K562 (cell line): ENCODE results near the gene UBE2E2.

Experiments used
- CHD4 ChIP-seq: fragments of 200-600 bp; sonication (generic); IDR thresholded peaks from 3 replicates; pipeline ENCODE4 v1.6.1; 2012; ENCODE audit warnings: low read depth, mild to moderate bottlenecking, mixed read lengths, low read length, inconsistent platforms; ENCODE audit not compliant: insufficient read depth, insufficient replicate concordance, poor library complexity, severe bottlenecking
- ESRRA ChIP-seq: fragments of 450-650 bp; IDR thresholded peaks from 2 replicates; pipeline ENCODE4 v1.6.1; 2014; ENCODE audit warnings: low read depth, mild to moderate bottlenecking, moderate library complexity, borderline replicate concordance
- FOSL1 ChIP-seq: fragments of 200-800 bp; sonication (Bioruptor generic); conservative IDR thresholded peaks from 2 replicates; pipeline ENCODE4 v1.6.1; 2016; ENCODE audit warnings: missing genetic modification characterization, missing compliant biosample characterization
- POLR2AphosphoS5 ChIP-seq: IDR thresholded peaks from 2 replicates; pipeline ENCODE4 v1.6.1; 2011; ENCODE audit warnings: mild to moderate bottlenecking, low read depth, low read length, moderate library complexity; ENCODE audit not compliant: control insufficient read depth, insufficient read depth
- SIN3A ChIP-seq, 2 experiments: fragments of 150-350 bp in 1 of 2; IDR thresholded peaks; 2 replicates each; pipeline ENCODE4 v1.6.1; 2011 to 2016; ENCODE audit warnings: borderline replicate concordance in 2 of 2, low read depth in 2 of 2, low read length in 2 of 2, mild to moderate bottlenecking in 2 of 2, moderate library complexity in 2 of 2; ENCODE audit not compliant: control insufficient read depth in 1 of 2
- STAT5B ChIP-seq: fragments of 250-450 bp; sonication (Bioruptor Pico); IDR thresholded peaks from 2 replicates; pipeline ENCODE4 v1.8.0; 2021; ENCODE audit warnings: mild to moderate bottlenecking, inconsistent platforms
- TCF7L2 ChIP-seq: fragments of 150-350 bp; IDR thresholded peaks from 2 replicates; pipeline ENCODE4 v1.6.1; 2016; ENCODE audit warnings: low read depth, mild to moderate bottlenecking, low read length, moderate library complexity
- TEAD4 ChIP-seq, 2 experiments: sonication (generic) in 1 of 2; formaldehyde crosslinking in 1 of 2; IDR thresholded peaks; 2 replicates each; pipeline versions ENCODE4 v1.6.1 to v1.8.0; 2012 to 2022; ENCODE audit warnings: borderline replicate concordance in 1 of 2, inconsistent platforms in 1 of 2, low read length in 1 of 2, mild to moderate bottlenecking in 1 of 2, missing genetic modification reagents in 1 of 2
- ZNF232 ChIP-seq: sonication (generic); formaldehyde crosslinking; IDR thresholded peaks from 2 replicates; pipeline ENCODE4 v1.8.0; 2022; ENCODE audit warnings: mild to moderate bottlenecking, missing genetic modification reagents
- ZSCAN29 ChIP-seq: fragments of 450-650 bp; IDR thresholded peaks from 2 replicates; pipeline ENCODE4 v1.6.1; 2017
- TF ChIP-seq, protein P1 (sequence below), 3 experiments: IDR thresholded peaks in 2 of 3; conservative IDR thresholded peaks in 1 of 3; 2 replicates each; pipeline ENCODE4 v1.5.1; 2011 to 2012; ENCODE audit warnings: low read length in 3 of 3, mild to moderate bottlenecking in 3 of 3, control low read depth in 2 of 3, improper control_type of control experiment in 1 of 3, inconsistent platforms in 1 of 3, low read depth in 1 of 3, mixed read lengths in 1 of 3, moderate library complexity in 1 of 3; ENCODE audit not compliant: insufficient read depth in 2 of 3
- TF ChIP-seq, protein P2 (sequence below): fragments of 250-450 bp; sonication (Bioruptor Pico); IDR thresholded peaks from 2 replicates; pipeline ENCODE4 v1.8.0; 2021; ENCODE audit warnings: borderline replicate concordance, mild to moderate bottlenecking, moderate library complexity; ENCODE audit not compliant: poor library complexity, severe bottlenecking

DNA sequence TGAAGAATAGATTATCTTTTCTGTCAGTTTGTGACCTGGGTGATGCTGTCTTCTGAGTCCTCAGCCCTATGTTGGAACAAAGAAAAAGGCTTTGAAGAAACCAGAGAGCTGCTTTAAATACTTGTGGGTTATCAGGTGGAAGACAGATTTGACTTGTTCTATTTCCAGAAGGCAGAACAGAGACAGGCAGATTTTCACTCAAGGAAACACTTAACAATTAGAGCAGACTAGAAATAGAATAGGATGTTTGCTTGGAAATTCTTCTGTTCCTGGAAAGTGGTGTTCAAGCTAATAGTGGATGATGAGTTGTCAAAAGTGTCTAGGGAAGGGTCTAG lies 219.4 kb downstream of the UBE2E2 start:
- TF ChIP-seq, protein P1, sequence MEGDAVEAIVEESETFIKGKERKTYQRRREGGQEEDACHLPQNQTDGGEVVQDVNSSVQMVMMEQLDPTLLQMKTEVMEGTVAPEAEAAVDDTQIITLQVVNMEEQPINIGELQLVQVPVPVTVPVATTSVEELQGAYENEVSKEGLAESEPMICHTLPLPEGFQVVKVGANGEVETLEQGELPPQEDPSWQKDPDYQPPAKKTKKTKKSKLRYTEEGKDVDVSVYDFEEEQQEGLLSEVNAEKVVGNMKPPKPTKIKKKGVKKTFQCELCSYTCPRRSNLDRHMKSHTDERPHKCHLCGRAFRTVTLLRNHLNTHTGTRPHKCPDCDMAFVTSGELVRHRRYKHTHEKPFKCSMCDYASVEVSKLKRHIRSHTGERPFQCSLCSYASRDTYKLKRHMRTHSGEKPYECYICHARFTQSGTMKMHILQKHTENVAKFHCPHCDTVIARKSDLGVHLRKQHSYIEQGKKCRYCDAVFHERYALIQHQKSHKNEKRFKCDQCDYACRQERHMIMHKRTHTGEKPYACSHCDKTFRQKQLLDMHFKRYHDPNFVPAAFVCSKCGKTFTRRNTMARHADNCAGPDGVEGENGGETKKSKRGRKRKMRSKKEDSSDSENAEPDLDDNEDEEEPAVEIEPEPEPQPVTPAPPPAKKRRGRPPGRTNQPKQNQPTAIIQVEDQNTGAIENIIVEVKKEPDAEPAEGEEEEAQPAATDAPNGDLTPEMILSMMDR (IDR thresholded peaks at IDR 0.05 in 2 of 3, conservative IDR thresholded peaks at IDR 0.05 in 1 of 3; ENCODE audit: insufficient read depth in 2 of 3, low read depth in 1 of 3, low read length in 3 of 3) = no peak
- TF ChIP-seq, protein P2, sequence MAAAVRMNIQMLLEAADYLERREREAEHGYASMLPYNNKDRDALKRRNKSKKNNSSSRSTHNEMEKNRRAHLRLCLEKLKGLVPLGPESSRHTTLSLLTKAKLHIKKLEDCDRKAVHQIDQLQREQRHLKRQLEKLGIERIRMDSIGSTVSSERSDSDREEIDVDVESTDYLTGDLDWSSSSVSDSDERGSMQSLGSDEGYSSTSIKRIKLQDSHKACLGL (CRISPR knock-in tag) = no peak
- TF ChIP-seq SIN3A (IDR thresholded peaks at IDR 0.05; ENCODE audit: borderline replicate concordance in 2 of 2, control insufficient read depth in 1 of 2, low read depth in 2 of 2, low read length in 2 of 2) (no peak), ESRRA (no peak), POLR2AphosphoS5 (no peak), TEAD4 (IDR thresholded peaks at IDR 0.05; ENCODE audit: low read length) (no peak), TEAD4 (CRISPR knock-in tag; IDR thresholded peaks at IDR 0.05; ENCODE audit: borderline replicate concordance) (no peak), ZSCAN29 (no peak), CHD4 (no peak), ZNF232 (CRISPR knock-in tag) (no peak), TCF7L2 (no peak), STAT5B (no peak), FOSL1 (tag) (no peak)
